Suprapubic skin (tissue), 3 donors: ENCODE measurements around the gene E2F4.

Experiments
- POLR2A ChIP-seq, 2 donors: fragments of 450-650 bp; IDR thresholded peaks; one replicate each; pipeline ENCODE4 v1.6.1; 2017; ENCODE audit warnings: antibody characterized with exemption in 2 of 2, mild to moderate bottlenecking in 2 of 2, moderate library complexity in 2 of 2
- TF ChIP-seq, protein P1 (sequence below), 2 donors: fragments of 200-600 bp in 1 of 2; fragments of 450-650 bp in 1 of 2; sonication (generic) in 1 of 2; IDR thresholded peaks; one replicate each; pipeline ENCODE4 v1.5.1; 2016 to 2019; ENCODE audit warnings: antibody characterized with exemption in 2 of 2, mild to moderate bottlenecking in 1 of 2, moderate library complexity in 1 of 2

DNA sequence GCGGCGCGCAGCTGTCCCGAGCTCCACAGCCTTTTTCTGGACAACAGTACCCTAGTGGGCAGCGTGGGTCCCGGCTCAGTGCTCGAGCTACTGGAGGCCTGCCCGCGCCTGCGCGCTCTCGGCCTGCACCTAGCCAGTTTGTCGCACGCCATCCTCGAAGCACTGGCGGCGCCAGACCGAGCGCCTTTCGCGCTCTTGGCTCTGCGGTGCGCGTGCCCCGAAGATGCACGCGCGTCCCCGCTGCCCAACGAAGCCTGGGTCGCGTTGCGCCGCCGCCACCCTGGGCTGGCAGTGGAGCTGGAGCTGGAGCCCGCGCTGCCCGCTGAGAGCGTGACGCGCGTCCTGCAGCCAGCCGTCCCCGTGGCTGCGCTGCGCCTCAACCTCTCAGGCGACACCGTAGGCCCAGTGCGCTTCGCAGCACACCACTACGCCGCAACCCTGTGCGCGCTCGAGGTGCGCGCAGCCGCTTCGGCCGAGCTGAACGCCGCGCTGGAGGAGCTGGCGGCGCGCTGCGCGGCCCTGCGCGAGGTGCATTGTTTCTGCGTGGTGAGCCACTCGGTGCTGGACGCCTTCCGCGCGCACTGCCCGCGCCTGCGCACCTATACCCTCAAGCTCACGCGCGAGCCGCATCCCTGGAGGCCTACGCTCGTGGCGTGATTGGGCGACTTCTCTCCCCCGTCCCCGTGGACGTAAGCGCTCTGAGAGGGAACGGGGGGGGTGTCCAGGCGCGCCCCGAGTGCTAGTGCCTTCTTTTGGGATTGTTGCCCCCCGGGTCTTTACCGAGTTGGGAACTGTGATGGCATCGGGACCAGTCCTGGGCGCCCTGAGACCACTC, 28.6 kb upstream of the E2F4 start:
- TF ChIP-seq, protein P1, sequence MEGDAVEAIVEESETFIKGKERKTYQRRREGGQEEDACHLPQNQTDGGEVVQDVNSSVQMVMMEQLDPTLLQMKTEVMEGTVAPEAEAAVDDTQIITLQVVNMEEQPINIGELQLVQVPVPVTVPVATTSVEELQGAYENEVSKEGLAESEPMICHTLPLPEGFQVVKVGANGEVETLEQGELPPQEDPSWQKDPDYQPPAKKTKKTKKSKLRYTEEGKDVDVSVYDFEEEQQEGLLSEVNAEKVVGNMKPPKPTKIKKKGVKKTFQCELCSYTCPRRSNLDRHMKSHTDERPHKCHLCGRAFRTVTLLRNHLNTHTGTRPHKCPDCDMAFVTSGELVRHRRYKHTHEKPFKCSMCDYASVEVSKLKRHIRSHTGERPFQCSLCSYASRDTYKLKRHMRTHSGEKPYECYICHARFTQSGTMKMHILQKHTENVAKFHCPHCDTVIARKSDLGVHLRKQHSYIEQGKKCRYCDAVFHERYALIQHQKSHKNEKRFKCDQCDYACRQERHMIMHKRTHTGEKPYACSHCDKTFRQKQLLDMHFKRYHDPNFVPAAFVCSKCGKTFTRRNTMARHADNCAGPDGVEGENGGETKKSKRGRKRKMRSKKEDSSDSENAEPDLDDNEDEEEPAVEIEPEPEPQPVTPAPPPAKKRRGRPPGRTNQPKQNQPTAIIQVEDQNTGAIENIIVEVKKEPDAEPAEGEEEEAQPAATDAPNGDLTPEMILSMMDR (IDR thresholded peaks at IDR 0.05): no peak
- TF ChIP-seq POLR2A (IDR thresholded peaks at IDR 0.05): no peak
